Head of caudate nucleus (tissue), 42 donors: Measurements from ENCODE around the gene OCA2.
"Not testable (repeated sequence)": the region's sequence is repeated elsewhere in the genome, so short reads cannot be mapped to it uniquely, and the experiment has no call there.

Source experiments
- DNase-seq, 42 donors: peaks; one replicate each; pipeline versions ENCODE4 v3.0.0 to v3.0.0-alpha.2; 2020 to 2021; ENCODE audit warnings: mixed read lengths in 7 of 42
- intact Hi-C: fragments of 100-400 bp; cut with DNase I; formaldehyde crosslinking; loops from one replicate; pipeline ENCODE4 v1.15.0; 2022

OCA2 gene

GRCh38 chr15:28015855-28016254 lies 83.3 kb downstream of the OCA2 start:
- intact Hi-C loops: no loop called here
- DNase-seq: no peak

- DNase-seq: no peak
- intact Hi-C loops: no loop called here
Measured at GRCh38 chr15:28014623-28015200, 84.4 kb downstream of the OCA2 start.

DNA sequence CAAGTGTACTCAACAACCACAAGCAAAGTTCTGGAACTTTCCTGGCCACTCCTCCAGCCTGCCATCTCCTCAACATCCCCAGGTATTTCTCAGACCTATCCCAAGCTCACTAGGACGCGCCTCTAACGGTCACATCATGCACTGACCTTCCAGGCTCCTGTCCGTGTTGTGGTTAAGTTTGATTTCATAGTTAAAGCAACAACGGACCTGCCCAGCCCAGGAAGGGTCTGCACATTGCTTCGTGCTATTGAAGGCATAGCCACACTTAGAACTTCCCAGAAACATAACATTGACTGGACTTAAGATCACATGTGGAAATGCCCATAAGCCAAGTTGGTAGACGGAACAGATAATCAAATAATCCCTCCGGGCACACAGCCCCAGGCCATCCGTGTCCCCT lies 85.1 kb downstream of the OCA2 start:
- DNase-seq: no peak
- intact Hi-C loops: no loop called here

DNA sequence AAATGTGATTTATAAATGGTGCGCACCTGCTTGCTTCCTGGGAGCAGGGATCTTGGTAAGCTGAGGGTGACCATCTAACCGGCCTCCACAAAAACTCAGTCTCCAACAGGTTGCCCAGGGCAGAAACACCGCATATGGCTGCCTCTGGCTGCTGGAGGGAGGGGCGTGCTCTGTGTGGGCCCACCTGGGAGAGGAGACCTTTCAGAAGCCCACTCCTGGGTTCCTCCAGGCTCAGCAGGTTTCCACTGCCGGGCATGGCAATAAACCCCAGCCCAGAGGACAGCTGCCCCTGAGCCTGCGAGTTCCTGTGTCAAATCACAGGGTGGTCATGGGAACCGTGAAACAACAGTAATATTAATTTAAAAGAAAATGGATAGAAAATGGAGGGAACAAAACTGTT lies 85.6 kb downstream of the OCA2 start:
- no peak for DNase-seq
- intact Hi-C loops: no loop called here

- intact Hi-C loops: no loop called here
- DNase-seq: no peak
Measured at GRCh38 chr15:28012231-28012630, 86.9 kb downstream of the OCA2 start.

DNA sequence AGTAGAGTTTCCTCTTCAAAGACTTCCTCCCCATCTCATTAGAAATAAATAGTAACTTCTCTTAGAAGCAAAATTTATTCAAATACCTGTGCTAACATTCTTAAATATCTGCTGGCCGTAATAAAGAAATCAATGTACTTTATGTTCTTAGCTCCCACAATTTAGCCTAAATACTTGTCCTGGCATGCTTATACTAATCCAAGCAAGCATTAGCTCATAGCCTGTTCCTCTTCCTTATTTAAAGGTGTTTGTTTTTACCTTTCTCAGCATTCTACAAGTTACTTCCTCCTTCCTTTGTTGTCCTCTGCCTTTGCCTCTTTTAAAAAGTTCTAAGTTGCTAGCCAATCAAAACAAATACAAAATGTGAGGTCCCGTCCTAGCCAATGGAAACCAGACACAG lies 90.9 kb downstream of the OCA2 start:
- DNase-seq, intact Hi-C loops: not testable (repeated sequence)

DNA sequence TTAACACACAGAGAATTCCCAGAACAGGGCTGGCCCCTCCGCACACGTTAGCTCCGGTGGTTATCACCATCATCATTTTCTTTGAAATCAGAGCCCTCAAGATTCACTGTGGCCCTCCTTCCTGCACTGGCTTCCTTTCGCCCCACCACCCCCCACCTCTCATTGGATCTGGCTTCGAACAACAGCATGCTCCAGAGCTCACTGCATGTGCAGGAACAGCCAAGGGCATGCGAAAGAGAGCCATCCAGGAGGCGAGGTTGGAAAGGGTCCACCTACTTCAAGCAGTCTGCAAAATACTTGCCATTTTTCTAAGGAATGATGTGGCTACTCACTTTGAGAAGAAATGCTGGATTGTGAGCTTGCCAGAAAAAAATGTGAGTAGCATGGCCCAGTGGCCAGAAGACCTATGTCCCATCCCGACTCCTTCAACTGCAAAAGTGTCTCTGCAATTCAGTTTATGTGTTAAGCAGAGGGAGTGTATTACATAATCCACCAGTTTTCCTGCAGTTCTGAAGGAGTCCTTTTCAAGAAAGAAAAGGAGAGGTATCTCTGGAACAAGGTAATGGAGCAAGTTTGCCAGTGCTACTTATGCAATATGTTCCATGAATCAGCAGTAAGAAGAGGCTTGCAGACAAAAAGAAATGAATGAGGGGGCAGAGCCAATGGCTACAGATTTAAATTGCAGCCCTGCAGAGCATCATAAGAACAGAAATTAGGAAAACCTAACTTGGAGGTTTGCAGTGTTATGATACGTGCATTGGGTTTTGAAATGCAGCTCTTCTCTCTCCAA lies 92.8 kb downstream of the OCA2 start:
- peak in 9 of 42 donors; percentile 17 to 62 (median 37) for DNase-seq
- intact Hi-C loops: no loop called here

DNA sequence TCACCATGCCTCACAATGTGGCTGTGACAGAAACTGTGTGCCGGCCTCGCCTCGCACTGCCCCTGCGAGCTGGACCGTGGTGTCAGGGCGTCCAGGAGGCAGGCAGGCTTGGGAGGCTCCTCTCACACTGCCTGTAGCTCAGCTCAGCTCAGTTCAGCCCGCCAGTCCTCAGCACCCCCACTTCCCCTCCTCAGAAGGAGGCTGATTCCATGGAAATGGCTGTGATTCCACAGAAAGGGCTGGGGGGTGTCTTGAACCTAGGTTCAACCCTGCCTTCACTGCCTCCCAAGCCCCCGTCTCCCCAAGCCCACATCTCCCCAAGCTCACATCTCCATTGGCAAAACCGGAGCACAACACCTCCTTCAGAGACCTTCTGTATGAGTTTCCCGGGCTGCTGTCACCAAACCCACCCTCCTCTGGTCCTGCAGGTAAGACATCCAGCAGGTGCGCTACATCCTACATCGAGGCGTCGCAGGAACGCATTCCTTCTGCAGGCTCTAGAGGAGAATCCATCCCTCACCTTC lies 94.0 kb downstream of the OCA2 start:
- peak in 3 of 42 donors; percentile 5 to 27 (median 7) for DNase-seq
- intact Hi-C loops: no loop called here

GRCh38 chr15:28004143-28005003 lies 94.7 kb downstream of the OCA2 start:
- intact Hi-C loops: no loop called here
- DNase-seq: peak in 4 of 42 donors; percentile 14 to 30 (median 22)

- intact Hi-C loops: no loop called here
Measured at GRCh38 chr15:28003302-28004037, 95.6 kb downstream of the OCA2 start.

GRCh38 chr15:28002867-28003266 lies 96.2 kb downstream of the OCA2 start:
- intact Hi-C loops: no loop called here
- peak in 2 of 42 donors; percentile 12 to 34 for DNase-seq

More at GRCh38 chr15:28003302-28004037, 95.6 kb downstream of the OCA2 start:
- DNase-seq: peak in 4 of 42 donors; percentile 8 to 34 (median 22)

DNA sequence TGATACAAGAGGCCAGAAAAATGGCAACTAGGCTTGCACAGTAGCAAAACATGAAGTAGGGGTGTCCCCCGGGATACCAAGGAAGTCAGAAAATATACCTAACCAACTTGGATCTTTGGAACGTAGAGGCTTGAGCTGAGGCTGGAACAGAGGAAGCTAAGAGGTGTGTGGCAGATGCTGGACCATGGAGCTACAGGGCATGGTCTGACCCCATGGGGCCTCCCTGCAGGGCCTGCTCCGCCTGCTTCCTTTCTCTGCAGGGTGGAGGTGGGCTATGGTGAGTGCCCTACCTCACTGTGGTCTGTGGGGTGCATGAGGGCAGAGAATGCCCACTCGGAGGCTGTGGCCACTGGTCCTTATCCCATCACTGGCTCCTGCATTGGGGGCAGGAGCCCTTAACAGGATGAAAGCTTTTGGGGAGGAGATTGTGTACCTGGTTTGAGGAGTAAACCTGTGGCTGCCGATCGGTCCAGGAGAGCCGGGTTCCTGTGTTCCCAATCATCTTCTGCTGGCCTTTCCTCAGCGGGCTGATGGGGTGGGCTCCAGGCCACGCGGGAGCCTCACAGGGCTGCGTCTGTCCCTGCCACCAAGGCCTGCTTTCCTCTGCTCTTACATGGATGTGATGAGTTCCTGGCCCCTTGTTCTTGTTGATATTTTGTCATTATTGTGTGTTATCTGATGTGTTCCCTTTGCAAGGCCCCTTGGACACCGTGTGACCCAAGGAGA lies 96.8 kb downstream of the OCA2 start:
- intact Hi-C loops: no loop called here

GRCh38 chr15:28001641-28002040 lies 97.5 kb downstream of the OCA2 start:
- intact Hi-C loops: no loop called here
- peak in 3 of 42 donors; percentile 5 to 29 (median 28) for DNase-seq

More for the DNA sequence above, 96.8 kb downstream of the OCA2 start:
- DNase-seq: peak in 2 of 42 donors; percentile 14 to 27

DNA sequence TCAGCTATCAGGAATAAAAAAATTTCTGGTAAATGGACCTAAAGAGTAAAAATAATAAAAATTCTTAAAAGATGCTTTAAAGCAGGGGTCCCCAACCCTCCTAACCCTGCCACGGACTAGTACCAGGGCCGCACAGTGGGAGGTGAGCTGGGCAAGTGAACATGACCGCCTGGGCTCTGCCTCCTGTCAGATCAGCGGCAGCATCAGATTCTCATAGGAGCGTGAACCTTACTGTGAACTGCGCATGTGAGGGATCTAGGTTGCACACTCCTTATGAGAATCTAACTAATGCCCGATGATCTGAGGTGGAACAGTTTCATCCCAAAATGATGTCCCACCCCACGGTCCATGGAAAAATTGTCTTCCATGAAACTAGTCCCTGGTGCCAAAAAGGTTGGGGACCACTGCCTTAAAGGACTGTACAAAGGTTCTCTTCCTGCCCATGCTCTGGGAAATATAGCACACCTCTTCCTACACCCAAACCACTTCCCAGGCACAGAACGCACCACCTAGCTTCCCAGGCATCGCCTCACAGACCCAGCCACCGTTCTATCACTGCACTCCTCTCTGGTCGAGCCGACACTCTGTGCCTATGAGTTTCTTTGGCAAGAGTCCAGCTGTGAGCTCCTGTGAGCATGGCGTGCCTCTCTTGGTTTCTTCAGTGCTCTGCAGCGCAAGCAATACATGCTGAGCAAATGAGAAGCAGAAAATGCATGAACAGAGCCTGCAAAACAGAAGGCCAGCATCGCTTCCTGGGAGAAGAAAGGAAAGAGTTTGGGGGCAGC lies 104.9 kb downstream of the OCA2 start:
- intact Hi-C loops: no loop called here
- peak in 2 of 42 donors; percentile 9 to 34 for DNase-seq

DNA sequence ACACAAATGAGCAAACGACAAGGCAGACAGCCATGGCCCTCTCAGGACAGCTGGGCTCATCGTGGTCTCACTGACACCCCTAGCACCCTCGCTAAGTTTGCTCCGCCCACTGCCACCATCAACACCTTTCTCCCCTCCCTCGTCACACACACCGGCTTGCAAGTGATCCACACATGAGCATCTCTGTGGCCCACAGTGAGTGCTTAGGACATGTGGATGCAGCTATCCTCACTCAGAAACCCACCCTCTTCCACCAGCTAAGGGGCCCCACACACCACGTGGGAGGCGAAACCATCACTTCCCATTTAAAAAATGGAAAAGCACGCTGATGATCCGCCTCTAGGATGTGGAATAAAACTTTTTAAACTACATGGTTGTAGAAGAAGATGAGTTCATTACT lies 105.6 kb downstream of the OCA2 start:
- DNase-seq: peak in 1 of 42 donors; percentile 8
- intact Hi-C loops: no loop called here

GRCh38 chr15:27990521-27991515 lies 108.3 kb downstream of the OCA2 start:
- intact Hi-C loops: no loop called here
- DNase-seq: peak in 1 of 42 donors; percentile 5
